NT2/D1 (cell line): ENCODE data around the gene LUZP4.
"Not testable (repeated sequence)": the region's sequence is repeated elsewhere in the genome, so short reads cannot be mapped to it uniquely, and the experiment has no call there.

Experiments
- DNase-seq: peaks from one replicate; pipeline ENCODE4 v3.0.0-alpha.2; 2011; ENCODE audit warnings: low read depth, low spot score
- H3K27me3 ChIP-seq: 2 replicates; pipeline ENCODE4 v1.6.0; 2011; ENCODE audit warnings: mild to moderate bottlenecking; ENCODE audit not compliant: insufficient read length, insufficient read depth
- H3K36me3 ChIP-seq: 2 replicates; pipeline ENCODE4 v1.6.1; 2011; ENCODE audit warnings: mild to moderate bottlenecking, low read length, mixed read lengths; ENCODE audit not compliant: insufficient read depth, insufficient read length
- H3K4me1 ChIP-seq: 2 replicates; pipeline ENCODE4 v1.5.1; 2011; ENCODE audit not compliant: insufficient read depth, insufficient read length
- H3K4me3 ChIP-seq: 2 replicates; pipeline ENCODE4 v1.5.1; 2011; ENCODE audit warnings: low read depth; ENCODE audit not compliant: insufficient read length
- H3K9ac ChIP-seq: 2 replicates; pipeline ENCODE4 v1.6.0; 2011; ENCODE audit warnings: low read depth; ENCODE audit not compliant: insufficient read length
- H3K9me3 ChIP-seq: 2 replicates; pipeline ENCODE4 v1.5.1; 2011; ENCODE audit warnings: mild to moderate bottlenecking, low read length; ENCODE audit not compliant: insufficient read depth
- SUZ12 ChIP-seq: IDR thresholded peaks from 2 replicates; pipeline ENCODE4 v1.6.1; 2011; ENCODE audit not compliant: insufficient read length, insufficient read depth; ENCODE audit errors: extremely low read depth
- YY1 ChIP-seq: IDR thresholded peaks from 2 replicates; pipeline ENCODE4 v1.6.1; 2011; ENCODE audit not compliant: insufficient read length, insufficient read depth
- ZNF274 ChIP-seq: IDR thresholded peaks from 2 replicates; pipeline ENCODE4 v1.6.1; 2011; ENCODE audit warnings: mild to moderate bottlenecking, low read depth, low read length

Gene LUZP4

GRCh38 chrX:115311601-115312001 lies 22.1 kb downstream of the LUZP4 start:
- Histone ChIP-seq H3K36me3 (no peaks in the 10 kb centered on the region), H3K9ac (no peak overlapping the region), H3K27me3 (no peaks in the 10 kb centered on the region), H3K4me1 (peaks cover 3% of the 10 kb centered on the region), H3K4me3 (no peak overlapping the region), H3K9me3 (0 out of 2 replicates have a peak, but pooled peaks cover 8% of the 10 kb centered on the region)
- no peak for TF ChIP-seq SUZ12
- TF ChIP-seq ZNF274 = no peak
- no peak for DNase-seq

GRCh38 chrX:115318139-115318538 lies 28.6 kb downstream of the LUZP4 start:
- H3K4me1 ChIP-seq = no peaks in the 10 kb centered on the region
- no peak for DNase-seq
- H3K27me3 ChIP-seq = no peaks in the 10 kb centered on the region
- H3K4me3 ChIP-seq = no peak overlapping the region
- peaks cover 20% of the 10 kb centered on the region; the same call in 1 of the 2 replicates for H3K9me3 ChIP-seq
- no peak for TF ChIP-seq YY1
- TF ChIP-seq SUZ12 = no peak
- no peak for TF ChIP-seq ZNF274
- H3K36me3 ChIP-seq = no peaks in the 10 kb centered on the region
- no peak overlapping the region for H3K9ac ChIP-seq

- DNase-seq = no peak
- Histone ChIP-seq H3K9ac (no peak overlapping the region), H3K9me3 (peaks cover 11% of the 10 kb centered on the region; the same call in 1 of the 2 replicates), H3K27me3 (no peaks in the 10 kb centered on the region), H3K4me3 (no peak overlapping the region), H3K36me3 (no peaks in the 10 kb centered on the region), H3K4me1 (no peaks in the 10 kb centered on the region)
- no peak for TF ChIP-seq ZNF274
- TF ChIP-seq YY1 = no peak
- TF ChIP-seq SUZ12 = no peak
These were observed 32.9 kb downstream of the LUZP4 start for GRCh38 chrX:115322375-115322774.

GRCh38 chrX:115324194-115324593 lies 34.7 kb downstream of the LUZP4 start:
- DNase-seq = no peak
- Histone ChIP-seq H3K27me3 (no peaks in the 10 kb centered on the region), H3K9ac (no peak overlapping the region), H3K9me3 (peaks cover 11% of the 10 kb centered on the region; the same call in 1 of the 2 replicates), H3K36me3 (no peaks in the 10 kb centered on the region), H3K4me1 (no peaks in the 10 kb centered on the region), H3K4me3 (no peak overlapping the region)
- no peak for TF ChIP-seq ZNF274

- DNase-seq, H3K4me1 ChIP-seq, H3K27me3 ChIP-seq, H3K36me3 ChIP-seq, H3K9me3 ChIP-seq, H3K4me3 ChIP-seq, H3K9ac ChIP-seq: not testable (repeated sequence)
These were observed 39.8 kb downstream of the LUZP4 start for GRCh38 chrX:115329282-115329681.

- H3K9ac ChIP-seq = no peak overlapping the region
- no peak for TF ChIP-seq SUZ12
- TF ChIP-seq YY1 = no peak
- no peak for TF ChIP-seq ZNF274
- no peak for DNase-seq
- H3K4me1 ChIP-seq = peaks cover 2% of the 10 kb centered on the region
- H3K36me3 ChIP-seq = no peaks in the 10 kb centered on the region
- H3K4me3 ChIP-seq = no peak overlapping the region
- no peaks in the 10 kb centered on the region for H3K9me3 ChIP-seq
- no peaks in the 10 kb centered on the region for H3K27me3 ChIP-seq
These were observed 41.1 kb downstream of the LUZP4 start for GRCh38 chrX:115330498-115331168.

GRCh38 chrX:115332832-115333231 lies 43.3 kb downstream of the LUZP4 start:
- DNase-seq = no peak
- Histone ChIP-seq H3K9ac (no peak overlapping the region), H3K9me3 (no peaks in the 10 kb centered on the region), H3K4me3 (no peak overlapping the region), H3K27me3 (no peaks in the 10 kb centered on the region), H3K4me1 (peaks cover 2% of the 10 kb centered on the region), H3K36me3 (no peaks in the 10 kb centered on the region)
- TF ChIP-seq SUZ12 (no peak), YY1 (no peak), ZNF274 (no peak)

GRCh38 chrX:115333446-115333845 lies 43.9 kb downstream of the LUZP4 start:
- no peak overlapping the region for H3K4me3 ChIP-seq
- TF ChIP-seq ZNF274 = no peak
- no peak for TF ChIP-seq SUZ12
- H3K4me1 ChIP-seq = peaks cover 2% of the 10 kb centered on the region
- no peak for DNase-seq
- no peaks in the 10 kb centered on the region for H3K9me3 ChIP-seq
- no peaks in the 10 kb centered on the region for H3K27me3 ChIP-seq
- no peaks in the 10 kb centered on the region for H3K36me3 ChIP-seq
- H3K9ac ChIP-seq = no peak overlapping the region
